CD1c-positive myeloid dendritic cell (primary cell): ENCODE measurements around the gene BMAL1.

Experiments
- DNase-seq: peaks from one replicate; pipeline ENCODE4 v3.0.0-alpha.2; 2016; ENCODE audit errors: extremely low spot score

The BMAL1 gene

DNA sequence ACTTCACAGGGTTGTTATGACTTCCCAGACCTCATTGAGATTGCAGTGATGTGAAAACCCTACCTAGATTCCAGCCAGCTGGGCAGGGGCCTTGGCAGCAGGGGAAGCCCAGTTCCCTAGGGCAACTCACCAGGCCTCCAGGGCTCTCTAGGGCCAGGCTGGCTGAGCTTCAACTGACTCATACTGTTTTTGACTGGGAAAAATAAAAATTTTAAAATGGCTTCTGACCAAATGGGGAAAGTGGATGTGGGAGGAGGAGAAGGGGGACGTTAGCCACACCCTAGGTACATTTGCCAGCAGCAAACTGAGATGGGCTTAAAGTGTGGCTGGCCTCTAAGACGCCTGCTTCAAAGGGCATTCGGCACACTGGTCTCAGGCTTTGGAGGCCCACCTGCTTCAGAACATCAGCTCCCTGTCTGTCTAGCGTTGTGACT is 39.0 kb downstream of the BMAL1 start:
- no peak for DNase-seq

DNA sequence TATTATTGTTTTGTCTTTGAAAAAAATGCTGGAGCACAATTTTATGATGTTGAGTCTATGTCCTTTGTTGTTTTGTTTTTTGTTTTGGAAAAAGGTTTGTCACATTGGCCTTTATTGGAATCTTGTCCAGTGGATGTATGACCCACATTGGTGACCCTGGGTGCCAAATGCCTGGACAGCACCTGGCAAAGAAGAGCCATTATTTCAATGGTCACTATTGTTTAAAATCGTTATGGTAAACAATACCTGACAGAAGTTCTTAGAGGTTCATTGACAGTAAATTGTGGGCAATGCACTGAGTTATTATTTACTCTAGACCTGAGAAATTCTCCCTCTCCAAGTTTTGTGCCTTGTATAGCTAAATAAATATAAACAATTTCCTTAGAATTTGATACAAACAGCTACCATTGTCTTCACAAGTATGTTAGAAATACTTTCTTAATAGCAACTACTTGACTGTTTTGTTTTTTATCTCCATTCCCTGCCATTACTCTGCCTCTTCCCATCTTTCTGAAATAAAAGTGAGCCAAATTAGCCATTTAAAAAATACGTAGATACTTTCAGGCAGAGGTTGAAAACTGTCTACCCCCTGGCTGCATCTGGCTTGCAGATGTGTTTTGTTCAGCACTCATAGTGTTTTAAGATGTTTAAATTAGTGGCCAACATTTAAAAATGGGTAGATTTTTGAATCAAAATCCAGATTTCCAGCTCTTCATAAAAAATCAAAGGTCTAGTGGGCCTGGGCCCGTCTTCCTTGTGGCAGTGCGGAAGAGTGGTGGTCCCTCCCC is 39.9 kb downstream of the BMAL1 start:
- DNase-seq, result no peak

DNA sequence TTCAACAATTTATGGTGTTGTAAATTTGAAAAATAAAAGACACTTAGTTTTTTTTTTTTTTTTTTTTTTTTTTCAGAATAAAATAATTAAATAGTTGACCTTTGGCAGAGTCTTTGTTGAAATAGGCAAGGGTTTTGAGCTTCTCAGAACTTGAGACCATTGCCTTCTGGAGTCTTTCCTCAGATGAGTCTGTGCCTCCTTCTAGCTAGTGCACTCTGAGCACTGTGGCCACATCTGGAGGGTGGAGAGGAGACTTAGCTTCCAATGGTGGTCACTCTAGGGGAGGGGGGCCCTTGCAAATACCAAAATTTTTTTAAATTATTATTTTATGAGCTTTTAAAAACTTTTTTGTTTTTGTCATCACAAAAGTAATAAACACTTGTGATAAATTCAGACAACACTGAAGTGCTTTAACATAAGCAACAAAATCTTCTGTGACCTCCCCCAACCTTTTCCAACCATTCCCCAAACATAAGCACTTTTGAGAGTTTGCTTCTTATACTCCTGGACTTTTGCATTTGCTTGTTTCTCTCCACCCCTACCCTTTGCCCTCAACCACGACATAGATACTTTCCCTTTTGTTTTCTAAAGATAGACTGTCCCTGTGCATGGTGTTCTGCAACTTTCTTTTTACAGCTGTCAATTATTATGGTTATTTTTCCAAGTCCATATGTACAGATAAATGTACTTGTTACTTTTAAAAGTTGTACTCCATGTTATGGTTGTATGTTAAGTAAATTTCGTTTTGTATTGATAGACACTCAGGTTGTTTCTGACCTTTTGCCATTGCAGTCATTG is 41.1 kb downstream of the BMAL1 start:
- no peak for DNase-seq

DNA sequence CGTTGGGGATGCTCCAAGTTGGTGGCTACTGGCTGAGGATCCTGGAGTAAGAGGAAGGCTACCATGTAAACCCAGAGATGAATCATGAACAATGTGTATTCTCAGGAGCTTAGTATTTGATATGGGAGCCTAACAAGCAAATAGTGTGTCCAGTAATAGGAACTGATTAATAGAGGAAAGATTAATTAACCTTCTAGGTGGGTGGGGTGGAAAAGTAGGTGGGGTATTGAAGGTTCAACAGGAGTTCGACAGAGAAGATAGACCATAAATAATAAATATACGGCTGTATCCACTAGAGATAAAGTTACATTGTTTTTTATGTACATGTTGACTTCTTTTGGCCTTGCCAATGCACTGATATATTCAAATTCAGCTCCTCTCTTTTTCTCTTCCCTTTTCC is 43.1 kb downstream of the BMAL1 start:
- DNase-seq, result no peak

DNA sequence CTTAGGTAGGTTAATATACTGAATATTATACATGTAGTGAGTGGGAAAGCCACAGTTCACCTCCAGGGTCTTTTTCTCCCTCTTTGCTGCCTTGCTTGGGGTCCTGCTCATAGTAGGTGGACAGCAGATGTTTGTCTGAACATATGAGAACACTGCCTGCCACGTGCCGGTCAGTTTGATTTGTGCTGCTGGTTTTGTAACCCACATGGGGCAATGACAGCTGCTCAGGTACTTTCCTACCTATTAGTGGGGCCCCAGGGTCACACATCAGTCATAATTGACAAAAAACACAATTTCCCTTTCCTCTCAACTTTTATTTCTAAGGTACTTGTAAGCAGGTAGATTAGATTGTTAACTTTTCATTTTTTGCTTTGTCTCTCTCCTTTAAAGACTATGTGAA is 43.8 kb downstream of the BMAL1 start:
- no peak for DNase-seq

DNA sequence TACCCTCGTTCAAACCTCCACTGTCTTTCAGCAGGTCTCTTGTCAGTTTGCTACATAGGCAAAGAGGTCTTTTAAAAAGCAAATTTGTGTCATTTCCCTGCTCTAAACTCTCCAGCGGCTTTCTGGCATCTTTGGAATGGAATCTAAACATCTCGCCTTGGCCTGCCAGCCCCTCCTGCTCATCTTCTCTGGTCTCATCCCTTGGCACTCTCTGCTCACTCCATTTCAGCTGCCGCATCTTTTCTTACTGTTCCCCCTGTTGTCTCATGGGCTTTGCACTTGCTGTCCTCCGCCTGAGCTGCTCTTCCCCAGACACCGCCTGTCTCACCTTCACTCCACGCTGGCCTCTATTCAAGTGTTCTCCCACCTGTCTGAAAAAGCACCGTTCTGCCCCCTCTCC is 46.6 kb downstream of the BMAL1 start:
- no peak for DNase-seq

DNA sequence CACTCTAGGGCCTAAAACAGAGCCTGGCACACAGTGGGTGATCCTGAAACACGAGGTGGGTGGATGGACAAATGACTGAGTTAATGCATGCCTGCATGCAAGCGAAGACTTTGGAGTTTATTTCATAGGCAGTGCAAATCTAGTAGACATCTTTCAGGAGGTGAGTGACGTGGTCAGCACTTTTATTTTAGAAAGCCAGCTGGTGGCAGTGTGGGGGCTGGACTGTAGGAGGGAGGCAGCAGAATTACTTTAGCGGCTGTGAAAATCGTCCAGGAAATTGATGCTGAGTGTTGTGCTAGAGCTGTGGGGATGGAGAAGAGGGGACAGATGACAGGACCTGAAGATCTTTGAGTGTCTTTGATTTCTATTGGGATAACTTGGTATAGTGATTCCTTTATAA is 47.1 kb downstream of the BMAL1 start:
- no peak for DNase-seq

DNA sequence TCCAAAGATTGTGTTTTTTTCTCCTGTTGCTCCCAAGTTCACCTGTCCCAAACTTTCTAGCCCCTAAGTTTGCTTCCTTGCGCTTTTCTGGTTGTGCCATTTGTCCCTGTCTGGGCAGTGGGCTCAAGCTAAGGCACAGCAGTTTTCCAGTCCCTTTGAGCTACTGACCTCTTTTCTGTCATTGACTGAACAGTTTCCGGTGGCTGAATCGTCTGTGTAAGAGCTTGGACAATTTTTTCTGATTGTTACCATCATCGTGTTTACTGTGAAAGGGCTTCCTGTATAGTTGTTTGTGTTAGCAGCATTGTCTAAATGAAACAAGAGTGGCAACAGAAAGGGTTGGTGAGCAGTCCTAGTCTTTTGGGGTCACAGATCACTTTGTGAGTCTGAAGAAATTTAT is 49.8 kb downstream of the BMAL1 start:
- DNase-seq, result no peak

DNA sequence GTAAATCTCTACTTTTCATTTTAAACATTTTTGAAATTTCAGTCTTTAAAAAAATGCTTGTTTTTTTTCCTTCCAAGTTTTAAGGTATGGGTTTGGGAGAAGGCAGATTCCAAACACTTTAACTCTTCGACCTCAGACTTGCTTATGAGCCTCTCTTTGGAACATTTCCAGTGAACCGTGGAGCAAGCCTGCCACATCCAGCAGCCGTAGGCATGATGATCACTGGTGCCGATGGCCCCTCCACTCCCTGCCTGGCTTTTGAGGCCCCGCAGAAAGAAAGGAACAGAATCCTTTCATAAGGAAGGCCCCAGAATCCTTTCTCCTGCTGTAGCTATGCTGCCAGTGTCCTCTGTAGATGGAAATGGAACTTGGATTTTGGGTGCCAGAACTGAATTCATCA is 50.7 kb downstream of the BMAL1 start:
- no peak for DNase-seq

DNA sequence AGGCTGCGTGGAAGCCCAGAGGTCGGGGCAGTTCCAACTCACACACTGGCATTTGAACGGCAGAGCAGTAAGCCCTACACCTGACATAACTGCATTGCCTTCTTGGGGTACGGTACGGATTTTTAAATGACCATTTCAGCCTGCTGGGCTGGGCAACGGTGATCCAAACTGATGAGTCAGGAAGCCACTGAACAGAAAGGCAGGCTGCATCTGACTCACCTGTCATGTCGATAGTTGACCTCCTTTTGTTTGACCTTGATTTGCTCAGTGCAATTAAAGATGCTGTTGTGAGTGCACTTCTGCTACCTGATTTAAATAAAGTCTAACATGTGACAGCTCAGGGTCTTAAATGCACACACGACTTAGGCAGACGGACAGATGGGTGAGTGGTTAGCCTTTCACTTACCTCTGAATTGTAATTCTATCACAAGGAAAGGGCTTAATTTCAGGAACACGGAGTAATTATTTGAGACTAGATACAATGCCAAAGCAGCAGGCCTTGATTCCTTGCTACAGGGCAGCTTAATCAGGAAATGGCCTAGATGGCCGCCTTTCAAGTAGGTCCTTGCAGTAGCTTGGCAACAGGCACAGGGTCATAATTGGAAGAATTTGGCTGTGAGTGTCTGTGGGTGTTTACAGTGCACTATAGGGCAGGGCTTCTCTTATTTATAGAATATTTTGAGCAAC is 52.2 kb downstream of the BMAL1 start:
- no peak for DNase-seq

DNA sequence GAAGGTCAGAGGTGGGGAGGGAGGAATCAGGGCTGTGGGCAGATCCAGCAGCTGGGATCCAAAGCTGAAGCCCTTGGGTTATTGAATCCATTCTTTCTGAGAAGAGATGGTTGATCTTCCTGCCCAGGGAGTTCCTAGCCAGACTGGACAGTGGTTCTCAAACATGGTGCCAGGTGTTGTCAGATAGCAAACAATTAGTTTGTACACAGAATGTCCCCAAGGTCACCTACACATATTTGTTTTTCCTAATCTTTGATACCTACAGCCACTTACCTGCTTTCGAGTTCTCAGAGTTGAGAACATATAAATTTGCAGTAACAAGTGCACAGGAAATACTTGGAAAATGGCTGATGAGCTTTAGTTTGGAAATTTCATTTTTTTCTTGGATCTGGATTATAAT is 54.5 kb downstream of the BMAL1 start:
- no peak for DNase-seq

DNA sequence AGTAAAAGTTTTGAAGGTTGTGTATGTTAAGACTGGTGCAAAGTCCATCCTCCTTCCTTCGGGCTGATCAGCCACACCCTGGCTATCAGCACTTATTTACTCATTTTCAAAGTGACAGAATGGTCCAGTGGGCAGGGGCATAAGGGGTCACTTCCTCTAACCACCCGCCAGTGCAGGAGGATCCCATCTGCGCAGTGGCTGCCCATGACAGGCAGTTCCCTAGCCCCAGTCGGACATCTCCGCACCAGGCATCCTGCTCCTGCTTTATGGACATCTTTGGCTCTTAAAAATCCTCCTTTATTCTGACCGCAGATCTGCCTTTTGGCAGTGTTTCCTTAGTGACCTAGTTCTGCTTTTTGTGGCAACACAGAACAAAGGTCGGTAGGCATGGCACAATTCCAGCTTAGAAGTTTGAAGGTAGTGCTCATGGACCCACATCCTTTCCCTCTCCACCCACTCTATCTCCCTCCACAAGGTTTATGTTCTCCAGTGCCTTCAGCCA is 55.9 kb downstream of the BMAL1 start:
- DNase-seq, result peak; percentile 78

DNA sequence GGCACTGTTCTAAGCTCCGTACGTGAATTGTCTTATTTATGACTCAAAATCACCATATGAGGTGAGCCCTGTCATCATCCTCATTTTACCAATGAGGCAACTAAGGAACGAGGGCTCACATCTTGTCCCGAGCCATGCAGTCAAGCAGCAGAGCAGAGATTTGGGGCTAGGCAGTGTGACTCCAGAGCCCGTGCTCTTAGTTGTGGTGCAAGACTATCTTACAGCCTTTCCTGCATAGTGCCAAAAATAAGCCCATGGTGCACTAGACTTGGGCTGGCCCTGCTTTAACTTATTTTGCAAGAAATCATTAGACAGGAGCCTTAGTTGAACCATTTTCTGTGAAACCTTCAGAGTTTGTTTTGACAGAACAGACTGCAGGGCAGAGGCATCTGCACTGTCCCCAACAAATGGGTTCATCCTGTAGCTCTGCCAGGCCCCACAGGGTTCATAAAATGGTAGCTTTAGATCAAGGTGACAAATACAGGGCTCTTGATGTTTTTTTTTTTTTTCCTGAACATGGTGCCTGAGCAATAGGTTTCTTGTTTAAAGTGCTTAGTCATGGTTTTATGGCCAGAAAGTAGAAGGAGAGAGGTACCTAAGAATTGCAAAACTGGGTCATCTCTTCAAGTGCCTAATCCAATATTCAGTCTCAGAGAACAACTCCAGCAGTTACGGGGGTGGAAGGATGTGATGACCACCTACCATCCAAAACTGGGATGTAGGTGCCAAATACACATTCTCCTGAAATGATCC is 56.6 kb downstream of the BMAL1 start:
- no peak for DNase-seq

DNA sequence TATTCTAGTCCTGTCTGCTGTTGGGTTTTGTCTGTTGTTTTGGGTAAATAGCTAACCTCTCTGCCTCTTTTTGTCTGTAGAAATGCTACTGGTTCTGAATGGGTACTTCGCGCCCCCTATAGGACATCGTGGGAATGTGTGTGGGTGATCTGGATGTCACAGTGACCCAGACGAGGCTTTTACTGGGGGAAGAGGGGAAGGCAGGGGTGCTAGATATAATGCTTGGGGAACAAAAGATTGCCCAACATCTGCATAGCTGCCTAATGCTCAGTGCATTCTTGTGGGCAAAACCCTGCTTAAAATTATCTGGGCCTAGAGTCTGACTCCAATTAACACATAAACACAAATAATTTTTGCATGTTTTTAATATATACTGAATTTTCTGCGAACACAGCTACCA is 57.7 kb downstream of the BMAL1 start:
- DNase-seq, result peak; percentile 78

DNA sequence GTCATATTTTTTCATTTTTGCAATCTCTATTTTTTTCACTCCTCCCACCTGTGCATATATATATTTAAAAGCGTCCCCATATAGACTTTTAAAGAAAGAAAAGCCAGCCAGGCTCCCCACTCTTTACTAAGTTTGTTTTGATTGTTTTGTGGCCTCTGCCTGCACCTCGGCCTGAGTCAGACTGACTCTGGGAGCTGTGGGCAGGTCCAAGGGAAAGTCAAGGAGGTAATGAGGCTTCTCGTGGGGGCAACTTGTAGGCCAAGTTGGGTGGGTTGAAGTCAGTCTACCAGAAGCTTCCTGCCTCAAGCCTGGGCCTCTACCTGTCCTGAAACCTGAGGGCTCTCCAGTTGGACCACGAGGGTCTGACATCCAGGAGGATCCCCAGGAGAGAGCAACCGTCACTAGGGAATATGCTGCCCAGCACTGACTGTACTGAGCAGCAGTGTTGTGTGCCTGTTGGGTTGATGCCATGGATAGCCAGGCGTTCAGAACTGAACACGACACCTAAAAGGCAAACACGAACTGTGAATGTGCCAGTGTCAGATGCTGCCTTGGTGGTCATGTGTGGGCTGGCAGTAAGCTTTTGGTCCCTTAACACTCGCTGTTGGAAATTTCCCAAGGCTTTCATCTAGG is 58.8 kb downstream of the BMAL1 start:
- DNase-seq, result no peak

DNA sequence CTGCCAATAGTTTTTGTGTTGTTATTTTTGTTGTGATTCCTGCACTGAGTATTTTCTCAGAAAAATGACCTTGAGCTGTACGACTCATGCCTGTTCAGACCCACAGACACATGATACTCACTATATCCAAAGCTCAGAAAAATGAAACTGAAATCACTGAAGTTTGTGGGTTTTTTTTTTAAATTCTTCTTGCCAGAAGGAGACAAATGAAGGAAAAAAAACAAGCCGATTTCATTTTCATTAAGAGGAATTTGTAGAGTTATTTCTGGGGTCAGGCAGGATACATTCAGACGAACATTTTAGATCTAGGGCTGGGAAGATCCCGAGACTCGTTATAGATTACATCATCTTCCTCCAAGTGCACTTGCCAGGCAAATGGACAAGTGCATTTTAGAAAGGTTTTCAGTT is 60.4 kb downstream of the BMAL1 start:
- peak; percentile 21 for DNase-seq

DNA sequence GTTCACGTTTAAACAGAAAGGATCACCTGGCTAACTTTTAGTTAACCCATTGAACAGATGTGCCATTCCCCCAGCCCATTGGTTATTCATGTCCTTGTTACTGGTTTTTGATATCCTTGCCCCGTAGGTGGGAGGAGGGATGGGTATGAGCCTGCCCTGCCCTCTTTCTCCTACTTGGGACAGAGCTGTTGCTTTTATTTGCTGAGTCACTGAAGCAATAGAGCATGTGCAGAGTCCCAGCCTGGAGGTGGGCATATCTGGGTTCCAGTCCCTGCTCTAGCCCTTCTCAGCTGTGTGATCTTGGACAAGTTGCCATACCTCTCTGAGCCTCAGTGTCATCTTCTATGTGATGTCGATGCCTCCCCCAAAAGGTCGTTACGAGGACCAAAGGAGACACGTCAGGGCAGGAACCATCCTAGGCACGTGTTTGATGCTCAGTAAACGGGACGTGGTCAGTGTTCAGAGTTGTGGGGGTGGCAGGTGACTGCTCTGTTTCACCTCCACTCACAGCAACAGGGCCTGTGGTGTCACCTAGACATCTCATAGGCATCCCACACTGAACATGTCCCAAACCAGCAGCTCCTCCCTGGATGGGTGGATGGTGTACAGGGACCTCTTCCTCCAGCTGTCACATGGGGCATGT is 61.0 kb downstream of the BMAL1 start:
- no peak for DNase-seq

DNA sequence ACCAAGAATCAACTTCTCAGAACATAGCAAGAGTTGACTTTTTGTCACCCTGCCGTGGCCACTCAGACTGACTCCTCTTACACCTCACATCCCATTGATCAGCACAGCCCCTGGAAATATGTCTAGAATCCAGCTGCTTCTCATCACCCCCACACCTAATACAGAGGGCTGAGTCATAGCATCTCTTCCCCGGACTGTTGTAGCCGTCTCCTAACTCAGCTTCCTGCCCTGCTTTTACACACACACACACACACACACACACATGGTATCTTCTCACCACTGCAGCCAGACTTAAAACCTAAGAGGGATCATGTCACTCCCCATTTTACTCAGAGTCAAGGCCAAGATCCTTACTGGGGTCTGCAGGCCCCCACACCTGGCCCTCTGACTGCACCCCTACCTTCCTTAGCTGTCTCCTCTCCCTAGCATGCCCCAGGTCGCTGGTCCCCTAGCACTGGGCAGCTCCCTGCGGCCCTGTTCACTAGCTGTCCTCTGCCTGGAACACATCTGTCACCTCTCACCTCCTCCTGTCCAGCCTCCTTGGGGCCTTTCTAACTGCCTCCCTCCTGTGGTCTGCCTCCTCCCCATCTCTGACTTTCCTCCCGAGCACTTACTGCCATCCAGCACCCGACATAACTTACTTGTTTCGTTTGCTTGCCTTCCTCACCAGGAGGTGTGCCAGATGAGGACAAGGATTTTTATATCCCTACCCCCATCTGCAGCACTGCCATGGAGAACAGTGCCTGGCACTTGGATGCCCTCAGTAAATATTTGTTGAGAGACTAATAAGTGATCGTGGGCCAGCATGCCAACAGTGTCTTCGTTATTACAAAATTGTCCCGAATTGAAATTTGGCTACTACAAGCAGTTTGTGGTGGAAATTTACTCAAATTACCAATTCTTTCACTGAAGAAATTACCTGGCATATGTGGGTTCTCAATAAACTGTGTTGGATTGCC is 61.9 kb downstream of the BMAL1 start:
- DNase-seq, result no peak

DNA sequence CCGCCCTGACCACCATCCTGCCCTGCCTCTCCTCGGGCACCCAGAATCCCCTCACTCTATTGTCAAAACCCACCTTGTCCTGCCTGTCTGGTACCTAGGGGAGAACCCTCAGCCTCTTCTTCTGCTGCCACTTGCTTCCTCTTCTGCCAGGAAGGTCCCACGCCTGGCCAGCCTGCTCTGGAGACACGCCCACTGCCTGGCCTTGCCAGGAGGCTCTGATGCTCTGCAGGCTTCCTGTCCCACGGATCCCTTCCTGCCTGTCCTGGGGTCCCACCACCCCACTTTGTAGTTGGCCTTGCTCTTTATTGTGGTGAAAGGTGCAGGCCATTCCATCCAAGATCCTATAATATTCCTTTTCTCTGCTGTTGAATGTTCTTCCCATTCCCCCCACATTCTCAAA is 63.4 kb downstream of the BMAL1 start:
- DNase-seq, result peak; percentile 40

DNA sequence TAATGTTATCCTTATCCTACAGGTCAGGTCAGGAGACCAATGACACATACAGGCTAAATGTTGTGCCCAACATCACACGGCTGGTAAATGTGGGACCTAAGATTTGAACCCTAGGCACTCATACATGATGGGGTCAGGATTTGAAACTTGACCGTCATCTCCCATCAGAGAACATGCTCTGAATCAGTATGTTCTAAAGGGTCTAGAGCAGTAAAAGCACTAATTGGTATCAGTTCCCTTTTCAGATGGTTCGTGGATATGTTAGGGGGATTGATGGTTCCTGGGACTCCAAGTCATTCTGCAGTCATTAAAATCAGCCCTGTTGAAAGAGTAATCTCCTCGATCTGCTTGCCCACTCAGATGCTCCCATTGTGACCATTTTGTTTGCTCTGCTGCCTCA is 65.5 kb downstream of the BMAL1 start:
- DNase-seq, result peak; percentile 20
